ENCODE measurements around the gene PLEKHJ1. TPM values are rescaled to one million over a fixed set of nuclear protein-coding genes. Genes with fewer than 3 reads are reported as not detected.

The PLEKHJ1 gene
- total RNA-seq, 3 donors from 2014 or later, result 132 to 231 (median 189) TPM

DNA sequence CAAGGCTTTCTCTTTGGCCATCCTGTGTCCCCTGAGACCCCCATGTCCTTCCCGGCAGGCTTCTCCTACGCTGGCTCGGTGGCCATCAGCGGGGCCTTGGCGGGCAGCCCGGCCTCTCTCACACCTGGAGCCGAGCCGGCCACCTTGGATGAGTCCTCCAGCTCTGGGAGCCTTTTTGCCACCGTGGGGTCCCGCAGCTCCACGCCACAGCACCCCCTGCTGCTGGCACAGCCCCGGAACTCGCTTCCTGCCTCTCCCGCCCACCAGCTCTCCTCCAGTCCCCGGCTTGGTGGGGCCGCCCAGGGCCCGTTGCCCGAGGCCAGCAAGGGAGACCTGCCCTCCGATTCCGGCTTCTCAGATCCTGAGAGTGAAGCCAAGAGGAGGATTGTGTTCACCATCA is 14.2 kb downstream of the PLEKHJ1 start:
- Histone ChIP-seq H3K4me1 (ENCODE audit: low read depth) (no peaks in the 10 kb centered on the region), H3K4me3 (no peak overlapping the region), H3K36me3 (ENCODE audit: low read depth) (peaks cover 9% of the 10 kb centered on the region), H3K9me3 (no peaks in the 10 kb centered on the region)
- TF ChIP-seq CTCF (IDR thresholded peaks at IDR 0.05), result no peak
- intact Hi-C loops (cut with DNase I, micrococcal nuclease), result no loop called here
- DNase-seq (no peak), ATAC-seq (no peak)

DNA sequence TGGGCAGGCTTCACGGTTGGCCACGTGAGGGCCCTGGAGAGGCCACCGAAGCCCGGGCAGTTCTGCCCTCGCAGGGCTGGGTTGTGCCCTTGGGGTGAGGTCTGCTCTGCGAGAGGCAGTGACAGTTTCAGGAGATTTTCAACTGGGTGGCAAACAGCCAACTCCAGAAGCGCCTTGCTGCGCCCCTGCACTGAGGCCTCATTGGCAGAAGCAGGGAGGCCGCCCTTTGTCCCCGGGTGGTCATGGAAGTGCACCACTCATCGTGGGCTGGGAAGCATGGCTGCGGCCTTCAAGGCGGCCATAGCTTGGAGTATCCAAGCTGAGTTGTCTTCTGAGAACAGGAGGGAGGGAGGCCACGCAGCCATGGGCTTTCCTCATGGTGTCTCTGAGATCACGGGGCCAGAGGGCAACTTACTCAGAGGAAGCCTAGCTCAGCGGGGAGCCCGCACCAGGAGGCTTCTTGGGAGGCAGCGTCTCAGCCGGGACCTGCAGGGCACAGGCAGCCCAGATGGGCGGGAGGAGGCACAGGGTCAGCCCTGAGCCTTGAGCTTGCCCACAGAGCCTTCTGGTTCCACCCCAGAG is 14.8 kb downstream of the PLEKHJ1 start:
- Histone ChIP-seq H3K4me1 (ENCODE audit: low read depth) (no peaks in the 10 kb centered on the region), H3K9me3 (no peaks in the 10 kb centered on the region), H3K36me3 (ENCODE audit: low read depth) (peaks cover 14% of the 10 kb centered on the region), H3K4me3 (no peak overlapping the region)
- intact Hi-C loops (cut with DNase I, micrococcal nuclease), result no loop called here
- DNase-seq (no peak), ATAC-seq (no peak)
- no peak for TF ChIP-seq CTCF (IDR thresholded peaks at IDR 0.05)

- no peaks in the 10 kb centered on the region for H3K4me1 ChIP-seq (ENCODE audit: low read depth)
- ATAC-seq (no peak), DNase-seq (no peak)
- peaks cover 22% of the 10 kb centered on the region for H3K36me3 ChIP-seq (ENCODE audit: low read depth)
- no peak for TF ChIP-seq CTCF (IDR thresholded peaks at IDR 0.05)
- H3K9me3 ChIP-seq, result no peaks in the 10 kb centered on the region
- no peak overlapping the region for H3K4me3 ChIP-seq
- intact Hi-C loops (cut with DNase I, micrococcal nuclease), result no loop called here
These were observed 16.4 kb downstream of the PLEKHJ1 start for GRCh38 chr19:2219726-2220125.

- Histone ChIP-seq H3K4me3 (no peak overlapping the region), H3K4me1 (ENCODE audit: low read depth) (peaks cover 12% of the 10 kb centered on the region), H3K9me3 (no peaks in the 10 kb centered on the region), H3K36me3 (ENCODE audit: low read depth) (peaks cover 23% of the 10 kb centered on the region)
- ATAC-seq (no peak), DNase-seq (no peak)
- intact Hi-C loops (cut with DNase I, micrococcal nuclease), result no loop called here
- no peak for TF ChIP-seq CTCF (IDR thresholded peaks at IDR 0.05)
These were observed 18.5 kb downstream of the PLEKHJ1 start for GRCh38 chr19:2217591-2217990.

DNA sequence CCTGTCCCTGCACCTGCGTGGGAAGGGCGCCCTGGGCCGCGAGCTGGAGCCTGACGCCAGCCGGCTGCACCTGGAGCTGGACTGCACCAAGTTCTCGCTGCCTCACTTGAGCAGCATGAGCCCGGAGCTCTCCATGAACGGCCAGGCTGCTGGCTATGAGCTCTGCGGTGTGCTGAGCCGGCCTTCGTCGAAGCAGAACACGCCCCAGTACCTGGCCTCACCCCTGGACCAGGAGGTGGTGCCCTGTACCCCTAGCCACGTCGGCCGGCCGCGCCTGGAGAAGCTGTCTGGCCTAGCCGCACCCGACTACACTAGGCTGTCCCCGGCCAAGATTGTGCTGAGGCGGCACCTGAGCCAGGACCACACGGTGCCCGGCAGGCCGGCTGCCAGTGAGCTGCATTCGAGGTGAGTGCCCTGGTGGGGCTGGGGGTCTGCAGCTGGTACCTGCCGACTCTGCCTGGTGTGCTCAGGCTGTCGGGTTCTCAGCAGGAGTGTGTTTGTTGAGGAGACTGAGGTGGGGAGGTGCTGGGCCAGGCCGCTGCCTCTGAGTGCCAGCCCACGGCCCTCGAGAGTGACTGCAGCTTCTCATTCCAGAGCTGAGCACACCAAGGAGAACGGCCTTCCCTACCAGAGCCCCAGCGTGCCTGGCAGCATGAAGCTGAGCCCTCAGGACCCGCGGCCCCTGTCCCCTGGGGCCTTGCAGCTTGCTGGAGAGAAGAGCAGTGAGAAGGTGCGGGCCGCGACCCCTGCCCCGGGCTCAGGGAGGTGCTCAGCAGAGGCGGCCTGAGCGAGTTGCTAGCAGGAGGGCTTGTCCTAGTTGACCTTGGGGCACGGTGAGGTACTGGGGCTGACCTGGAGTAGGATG is 19.5 kb downstream of the PLEKHJ1 start:
- Histone ChIP-seq H3K4me3 (no peak overlapping the region), H3K36me3 (ENCODE audit: low read depth) (peaks cover 23% of the 10 kb centered on the region), H3K4me1 (ENCODE audit: low read depth) (peaks cover 16% of the 10 kb centered on the region), H3K9me3 (no peaks in the 10 kb centered on the region)
- no peak for TF ChIP-seq CTCF (IDR thresholded peaks at IDR 0.05)
- intact Hi-C loops (cut with DNase I, micrococcal nuclease), result no loop called here
- ATAC-seq (no peak), DNase-seq (no peak)
